PC-3 (cell line): ENCODE data around the gene SOX6.

Experiments used
- EZH2 ChIP-seq: fragments of 300-600 bp; sonication (generic); IDR thresholded peaks from one replicate; pipeline ENCODE4 v1.6.1; 2017; ENCODE audit warnings: antibody characterized with exemption, mild to moderate bottlenecking, low read length; ENCODE audit not compliant: unreplicated experiment
- EZH2phosphoT487 ChIP-seq: fragments of 300-600 bp; sonication (generic); IDR thresholded peaks from 2 replicates; pipeline ENCODE4 v1.6.1; 2018; ENCODE audit warnings: mild to moderate bottlenecking, antibody characterized with exemption, low read length, borderline replicate concordance
- TF ChIP-seq, protein P1 (sequence below): fragments of 300-600 bp; sonication (generic); conservative IDR thresholded peaks from 2 replicates; pipeline ENCODE4 v1.5.1; 2017; ENCODE audit warnings: antibody characterized with exemption, low read depth, mild to moderate bottlenecking, low read length

- TF ChIP-seq EZH2phosphoT487 (no peak), EZH2 (no peak)
- TF ChIP-seq, protein P1, sequence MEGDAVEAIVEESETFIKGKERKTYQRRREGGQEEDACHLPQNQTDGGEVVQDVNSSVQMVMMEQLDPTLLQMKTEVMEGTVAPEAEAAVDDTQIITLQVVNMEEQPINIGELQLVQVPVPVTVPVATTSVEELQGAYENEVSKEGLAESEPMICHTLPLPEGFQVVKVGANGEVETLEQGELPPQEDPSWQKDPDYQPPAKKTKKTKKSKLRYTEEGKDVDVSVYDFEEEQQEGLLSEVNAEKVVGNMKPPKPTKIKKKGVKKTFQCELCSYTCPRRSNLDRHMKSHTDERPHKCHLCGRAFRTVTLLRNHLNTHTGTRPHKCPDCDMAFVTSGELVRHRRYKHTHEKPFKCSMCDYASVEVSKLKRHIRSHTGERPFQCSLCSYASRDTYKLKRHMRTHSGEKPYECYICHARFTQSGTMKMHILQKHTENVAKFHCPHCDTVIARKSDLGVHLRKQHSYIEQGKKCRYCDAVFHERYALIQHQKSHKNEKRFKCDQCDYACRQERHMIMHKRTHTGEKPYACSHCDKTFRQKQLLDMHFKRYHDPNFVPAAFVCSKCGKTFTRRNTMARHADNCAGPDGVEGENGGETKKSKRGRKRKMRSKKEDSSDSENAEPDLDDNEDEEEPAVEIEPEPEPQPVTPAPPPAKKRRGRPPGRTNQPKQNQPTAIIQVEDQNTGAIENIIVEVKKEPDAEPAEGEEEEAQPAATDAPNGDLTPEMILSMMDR = no peak
These were observed 94.3 kb downstream of the SOX6 start for GRCh38 chr11:16261836-16262644.
